Activated naive CD4-positive, alpha-beta T cell treated with anti-CD3 and anti-CD28 coated beads, Interleukin-2, amount 50 U/mL, for 72 hours (primary cell): Measurements from ENCODE around the gene ENOX1. TPM values are rescaled to one million over a fixed set of nuclear protein-coding genes. Genes with fewer than 3 reads are reported as not detected.

ENCODE experiments used
- ATAC-seq, 2 donors: fragments of 150-1000 bp; cut with Tn5 transposase; 2 replicates each; pipeline ENCODE4 v1.10.0; 2021; ENCODE audit warnings: mild to moderate bottlenecking in 2 of 2, moderate library complexity in 2 of 2
- DNase-seq, 2 donors: peaks; one replicate each; pipeline ENCODE4 v3.0.0; 2021 to 2022; ENCODE audit warnings: low spot score in 2 of 2
- H3K27ac Mint-ChIP-seq, 2 donors: one replicate each; pipeline ENCODE4 v1.8.0; 2022; ENCODE audit warnings: mild to moderate bottlenecking in 2 of 2, mixed read lengths in 2 of 2
- H3K36me3 Mint-ChIP-seq, 2 donors: one replicate each; pipeline ENCODE4 v1.8.0; 2022; ENCODE audit warnings: mixed read lengths in 2 of 2
- H3K9me3 Mint-ChIP-seq, 2 donors: one replicate each; pipeline ENCODE4 v1.8.0; 2022; ENCODE audit warnings: mixed read lengths in 2 of 2
- total RNA-seq, 2 donors: library from RNA; stranded (reverse); gene quantifications; one replicate each; pipeline ENCODE4 v1.2.3, GENCODE V29; 2022

ENOX1 gene
- total RNA-seq, 2 donors from 2014 or later, result 1.8 TPM; not detected in 1

DNA sequence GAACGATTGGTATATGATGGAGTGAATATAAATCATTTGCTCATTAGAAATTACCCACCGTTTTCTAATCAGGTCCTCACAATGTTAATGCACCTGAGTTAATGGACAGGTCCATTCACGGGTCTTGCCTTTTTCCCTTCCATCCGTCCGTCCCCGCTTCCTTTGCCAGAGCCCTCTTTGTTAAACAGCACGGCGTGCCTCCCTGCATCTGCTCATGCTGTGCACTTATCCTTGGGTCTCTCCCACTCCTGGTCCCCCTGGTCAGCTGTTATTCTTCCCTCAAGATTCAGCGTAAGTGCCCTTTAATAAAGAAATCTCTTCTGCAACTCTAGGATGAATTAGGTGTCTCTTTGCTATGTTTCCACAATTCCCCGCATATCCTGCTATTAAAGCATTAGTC lies 438.9 kb downstream of the ENOX1 start:
- DNase-seq (no peak), ATAC-seq (no peak)
- Mint-ChIP-seq H3K9me3 (no peaks in the 10 kb centered on the region), H3K27ac (no peak overlapping the region), H3K36me3 (no peaks in the 10 kb centered on the region)

DNA sequence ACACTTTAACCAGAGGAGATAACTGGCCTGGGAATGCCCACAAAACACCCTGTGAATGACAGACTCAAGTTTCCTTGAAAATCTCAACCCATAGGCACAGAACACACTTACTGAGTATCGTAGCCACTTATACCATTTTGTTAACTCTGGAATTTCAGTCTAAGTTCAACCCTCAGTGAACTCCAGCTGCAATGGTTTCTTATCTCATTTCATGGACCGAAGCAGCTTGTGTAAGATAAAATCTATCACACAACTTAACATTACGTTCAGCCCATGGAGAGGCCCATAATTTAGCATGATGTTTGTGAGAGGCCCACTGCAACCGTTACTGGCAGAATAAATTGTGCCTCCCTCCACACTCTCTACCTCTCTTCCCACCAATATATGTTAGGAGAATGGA lies 440.3 kb downstream of the ENOX1 start:
- Mint-ChIP-seq H3K27ac (no peak overlapping the region), H3K36me3 (no peaks in the 10 kb centered on the region), H3K9me3 (no peaks in the 10 kb centered on the region)
- ATAC-seq (no peak), DNase-seq (no peak)

DNA sequence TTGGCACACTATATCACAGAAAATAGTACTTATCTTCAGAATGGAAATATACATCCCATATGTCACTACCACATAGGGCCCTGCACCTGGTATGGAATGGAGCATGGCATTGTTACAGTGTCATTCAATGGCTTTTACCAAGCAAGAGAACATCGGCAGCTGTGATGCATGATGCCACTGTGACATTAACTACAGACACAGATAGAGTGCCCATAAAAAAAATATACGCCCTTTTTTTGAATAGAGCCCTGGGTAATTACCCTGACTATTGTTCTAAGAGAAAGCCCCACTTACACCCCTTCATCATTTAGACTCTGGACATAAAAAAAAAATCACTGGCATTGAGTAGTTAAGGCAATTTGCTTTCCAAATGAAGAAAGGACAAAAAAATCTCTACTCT lies 443.1 kb downstream of the ENOX1 start:
- DNase-seq (no peak), ATAC-seq (no peak)
- Mint-ChIP-seq H3K27ac (no peak overlapping the region), H3K36me3 (no peaks in the 10 kb centered on the region), H3K9me3 (no peaks in the 10 kb centered on the region)

DNA sequence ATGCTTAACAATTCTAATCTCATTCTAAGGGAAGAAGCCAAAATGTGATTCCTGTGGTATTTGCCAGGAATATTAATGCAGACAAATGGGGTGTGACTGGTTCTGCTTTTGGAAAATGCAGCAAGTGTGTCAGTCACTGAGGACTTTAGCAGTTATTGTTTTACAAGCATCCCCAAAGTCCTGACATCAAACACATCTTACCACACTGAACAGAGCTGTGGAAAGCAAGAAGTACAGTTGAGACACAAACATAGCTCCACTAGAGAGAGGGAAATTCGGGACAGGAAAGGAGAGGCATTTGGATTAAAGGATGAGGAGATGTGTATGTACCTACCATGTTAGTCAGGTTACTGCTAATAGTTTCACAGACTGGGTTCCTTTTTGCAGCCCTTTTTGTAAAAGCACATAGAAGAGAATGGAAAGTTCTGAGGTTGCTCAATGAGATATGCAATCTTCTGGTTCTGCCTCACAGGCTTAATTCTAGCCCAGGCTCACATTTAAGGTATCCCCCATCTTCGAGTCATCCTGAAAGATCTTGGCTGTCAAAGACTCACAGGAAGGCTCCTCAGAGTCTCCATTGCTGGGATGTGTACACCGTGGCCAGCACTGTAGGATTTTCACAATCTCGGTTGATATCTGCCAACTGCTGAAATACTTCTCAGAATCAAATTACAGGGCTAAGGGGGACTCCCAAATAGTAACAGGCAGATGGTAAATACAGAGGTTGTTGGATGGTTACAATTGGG lies 446.8 kb downstream of the ENOX1 start:
- Mint-ChIP-seq H3K27ac (no peak overlapping the region), H3K36me3 (no peaks in the 10 kb centered on the region), H3K9me3 (no peaks in the 10 kb centered on the region)
- DNase-seq, result no peak
- ATAC-seq, result no peak

DNA sequence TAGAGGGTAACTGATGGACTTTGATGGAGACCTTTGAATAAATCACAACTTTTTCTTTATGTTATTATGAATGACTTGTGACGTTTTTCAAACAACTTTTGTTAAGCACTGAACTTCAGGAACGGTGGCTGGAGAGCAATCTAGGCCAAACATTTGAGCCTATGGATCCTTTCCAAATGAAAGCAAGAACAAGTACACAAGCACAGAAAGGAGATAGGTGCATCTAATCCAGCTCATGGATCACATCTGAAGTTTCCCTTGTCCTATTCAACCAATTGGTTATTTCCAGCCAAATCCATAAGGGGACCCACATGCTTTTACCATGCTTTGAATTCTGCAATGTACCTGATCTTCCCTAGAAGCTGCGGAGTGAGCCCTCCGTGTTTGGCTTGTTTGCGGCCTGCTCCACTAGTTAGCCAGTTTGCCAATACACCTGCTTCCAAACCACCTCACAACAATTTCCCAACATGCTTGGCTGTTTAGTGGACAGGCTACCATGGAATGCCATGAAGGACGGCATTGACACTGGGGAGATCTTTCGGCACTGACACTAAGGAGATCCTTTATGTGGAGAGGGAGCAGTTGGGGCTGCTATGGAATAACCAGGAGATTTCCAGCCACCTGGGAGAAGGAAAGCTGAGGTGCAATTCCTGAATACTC lies 447.5 kb downstream of the ENOX1 start:
- no peaks in the 10 kb centered on the region for H3K36me3 Mint-ChIP-seq
- ATAC-seq, result no peak
- H3K27ac Mint-ChIP-seq, result no peak overlapping the region
- no peaks in the 10 kb centered on the region for H3K9me3 Mint-ChIP-seq
- no peak for DNase-seq

DNA sequence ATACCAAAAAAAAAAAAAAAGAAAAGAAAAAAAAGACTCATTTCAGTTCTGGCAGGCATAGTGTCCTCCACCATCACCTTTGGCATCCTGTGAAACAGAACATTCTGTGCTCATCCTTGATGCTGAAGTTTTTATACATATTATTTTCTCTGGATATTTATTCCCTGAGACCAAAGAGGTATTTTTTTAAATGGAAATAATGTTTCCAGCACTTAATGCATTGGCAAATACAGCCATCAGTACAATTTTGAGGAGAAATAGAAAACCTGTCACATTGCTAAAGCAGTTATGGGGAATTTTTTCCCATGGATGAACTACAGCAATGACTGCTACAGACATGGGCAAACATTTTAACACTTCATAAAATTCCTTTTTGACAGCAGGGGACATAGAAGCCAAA lies 451.0 kb downstream of the ENOX1 start:
- DNase-seq (no peak), ATAC-seq (no peak)
- no peak overlapping the region for H3K27ac Mint-ChIP-seq
- H3K36me3 Mint-ChIP-seq, result no peaks in the 10 kb centered on the region
- no peaks in the 10 kb centered on the region for H3K9me3 Mint-ChIP-seq

DNA sequence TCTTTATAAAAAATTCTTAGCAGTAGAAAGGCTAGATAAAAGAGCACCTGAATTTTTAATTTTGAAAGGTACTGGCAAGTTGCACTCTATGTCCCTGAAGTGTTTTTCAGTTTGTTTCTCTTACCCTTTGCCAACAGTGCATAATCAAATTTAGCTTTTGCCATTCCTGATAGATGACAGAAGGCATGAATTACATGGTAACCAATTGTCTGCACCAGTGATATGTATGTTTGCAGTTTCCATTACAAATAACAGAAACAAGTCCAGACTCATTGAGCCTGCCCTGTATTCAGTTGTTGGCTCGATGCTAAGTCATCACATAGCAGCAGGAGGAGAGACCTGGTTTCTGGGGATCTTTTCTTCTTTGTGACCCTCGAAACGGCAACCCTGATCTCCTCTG lies 453.6 kb downstream of the ENOX1 start:
- Mint-ChIP-seq H3K27ac (no peak overlapping the region), H3K9me3 (no peaks in the 10 kb centered on the region), H3K36me3 (no peaks in the 10 kb centered on the region)
- ATAC-seq (no peak), DNase-seq (no peak)

DNA sequence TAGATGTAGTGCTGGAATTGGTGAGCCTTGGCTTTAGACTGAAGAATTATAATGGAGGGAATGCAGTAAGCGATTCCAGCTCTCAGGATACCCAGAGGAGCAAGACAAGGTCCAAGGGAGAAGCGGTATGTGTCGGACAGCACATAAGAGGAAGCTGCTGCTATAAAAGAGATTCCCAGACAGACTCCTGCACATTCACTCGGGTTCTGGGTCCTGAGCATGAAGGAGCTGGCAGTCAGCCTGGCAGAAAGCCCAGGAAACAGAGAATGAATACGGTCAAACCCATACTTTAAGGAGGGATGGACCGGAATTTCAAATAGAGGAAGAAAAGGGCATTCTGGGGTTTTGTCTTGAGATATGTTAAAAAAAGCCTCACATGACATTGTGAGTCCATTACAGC lies 455.1 kb downstream of the ENOX1 start:
- Mint-ChIP-seq H3K36me3 (no peaks in the 10 kb centered on the region), H3K9me3 (no peaks in the 10 kb centered on the region), H3K27ac (no peak overlapping the region)
- no peak for ATAC-seq
- no peak for DNase-seq

DNA sequence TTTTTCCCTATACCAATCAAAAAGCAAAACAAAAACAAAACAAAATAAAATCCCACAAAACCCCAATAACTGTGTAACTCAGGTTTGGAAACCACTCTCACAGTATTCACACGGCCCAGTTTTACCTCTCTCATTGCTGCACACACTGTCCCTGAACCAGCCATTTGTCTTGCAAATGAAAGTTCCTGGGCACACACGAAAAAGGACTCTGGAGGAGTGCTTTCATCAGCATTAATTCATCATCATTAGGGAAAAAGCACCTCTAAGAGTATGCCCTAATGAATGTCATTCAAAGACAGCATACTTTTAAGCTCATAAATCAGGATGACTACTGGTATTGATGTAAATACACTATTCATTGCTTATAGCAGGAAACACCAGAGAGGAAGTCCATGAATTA lies 457.1 kb downstream of the ENOX1 start:
- ATAC-seq (no peak), DNase-seq (no peak)
- no peak overlapping the region for H3K27ac Mint-ChIP-seq
- no peaks in the 10 kb centered on the region for H3K9me3 Mint-ChIP-seq
- H3K36me3 Mint-ChIP-seq, result no peaks in the 10 kb centered on the region

DNA sequence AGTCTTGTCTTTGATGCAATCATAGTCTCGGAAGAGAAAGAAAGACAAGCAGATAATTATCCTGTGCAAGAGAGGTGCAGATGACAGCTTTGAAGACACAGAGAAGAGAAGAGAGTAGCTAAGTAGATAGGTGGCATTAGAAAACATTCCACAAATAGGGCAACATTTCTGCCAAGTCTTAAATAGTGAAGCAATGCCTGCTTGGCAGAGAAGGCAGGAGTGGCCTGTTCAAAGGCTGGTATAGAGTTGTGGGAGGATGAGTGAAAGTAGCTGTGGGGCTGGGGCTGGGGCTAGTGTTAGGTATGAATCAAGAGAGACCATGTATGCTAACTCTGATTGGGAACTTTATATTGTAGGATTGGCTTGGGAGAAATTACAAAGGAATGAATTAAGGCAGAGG lies 457.9 kb downstream of the ENOX1 start:
- Mint-ChIP-seq H3K27ac (no peak overlapping the region), H3K9me3 (no peaks in the 10 kb centered on the region), H3K36me3 (no peaks in the 10 kb centered on the region)
- DNase-seq, result no peak
- no peak for ATAC-seq

DNA sequence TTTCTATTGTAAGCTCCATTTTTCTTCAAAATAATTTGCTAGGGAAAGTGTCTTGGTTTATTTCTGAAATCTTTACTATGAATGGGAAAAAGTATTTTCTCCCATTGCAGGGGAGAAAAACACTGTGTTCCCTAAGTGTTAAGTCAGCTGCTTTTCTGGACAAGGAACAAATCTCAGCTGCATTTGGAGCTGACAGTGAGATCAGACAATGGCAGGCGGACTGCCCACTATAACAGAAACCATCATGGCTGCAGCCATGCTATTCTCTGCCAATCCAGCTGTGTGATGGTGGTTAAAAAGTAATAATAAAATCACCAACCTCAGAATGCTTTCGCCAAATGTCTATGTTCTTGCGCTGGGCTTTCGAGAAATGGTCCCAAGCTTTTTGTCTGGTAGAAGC lies 460.7 kb downstream of the ENOX1 start:
- no peak for ATAC-seq
- Mint-ChIP-seq H3K27ac (no peak overlapping the region), H3K36me3 (no peaks in the 10 kb centered on the region), H3K9me3 (no peaks in the 10 kb centered on the region)
- DNase-seq, result no peak

DNA sequence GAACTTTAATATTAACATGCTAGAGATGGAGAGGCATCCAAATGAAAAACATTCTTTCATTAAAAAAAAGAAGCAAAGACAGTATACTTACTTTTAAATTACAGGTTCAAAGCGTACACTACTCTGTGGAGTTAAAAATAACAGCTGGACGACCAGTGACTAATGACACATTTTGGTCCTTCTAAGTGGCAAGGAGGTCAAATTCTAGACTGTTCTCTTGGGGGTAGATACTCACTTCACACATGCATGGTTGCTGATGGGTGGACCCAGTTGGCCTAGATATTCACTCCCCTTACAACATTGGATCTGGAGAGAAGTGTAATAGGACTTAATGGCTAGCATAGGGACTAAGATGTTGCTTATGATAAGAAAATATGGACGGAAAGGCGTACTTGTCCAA lies 461.1 kb downstream of the ENOX1 start:
- ATAC-seq (no peak), DNase-seq (no peak)
- H3K27ac Mint-ChIP-seq, result no peak overlapping the region
- H3K36me3 Mint-ChIP-seq, result no peaks in the 10 kb centered on the region
- H3K9me3 Mint-ChIP-seq, result no peaks in the 10 kb centered on the region

DNA sequence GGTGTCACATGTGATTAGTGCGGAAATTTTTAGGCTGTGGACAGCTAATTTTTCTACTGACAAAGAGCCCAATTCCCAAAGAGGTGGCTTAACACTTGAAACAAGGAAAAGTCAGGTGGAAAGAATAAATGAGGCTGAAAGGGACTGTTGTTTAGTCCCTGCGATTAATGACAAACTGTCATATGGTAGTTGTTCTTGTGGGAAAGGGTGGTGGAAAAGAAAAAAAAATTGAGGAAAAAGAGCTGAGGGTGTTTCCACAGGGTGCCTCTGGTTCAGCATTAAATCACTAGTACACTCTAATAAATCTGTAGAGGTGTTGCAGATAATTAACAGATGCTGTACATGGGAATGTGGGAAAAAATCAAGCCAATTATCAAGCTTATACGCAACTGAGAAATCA lies 462.6 kb downstream of the ENOX1 start:
- no peak overlapping the region for H3K27ac Mint-ChIP-seq
- no peak for ATAC-seq
- no peak for DNase-seq
- H3K9me3 Mint-ChIP-seq, result no peaks in the 10 kb centered on the region
- H3K36me3 Mint-ChIP-seq, result no peaks in the 10 kb centered on the region

DNA sequence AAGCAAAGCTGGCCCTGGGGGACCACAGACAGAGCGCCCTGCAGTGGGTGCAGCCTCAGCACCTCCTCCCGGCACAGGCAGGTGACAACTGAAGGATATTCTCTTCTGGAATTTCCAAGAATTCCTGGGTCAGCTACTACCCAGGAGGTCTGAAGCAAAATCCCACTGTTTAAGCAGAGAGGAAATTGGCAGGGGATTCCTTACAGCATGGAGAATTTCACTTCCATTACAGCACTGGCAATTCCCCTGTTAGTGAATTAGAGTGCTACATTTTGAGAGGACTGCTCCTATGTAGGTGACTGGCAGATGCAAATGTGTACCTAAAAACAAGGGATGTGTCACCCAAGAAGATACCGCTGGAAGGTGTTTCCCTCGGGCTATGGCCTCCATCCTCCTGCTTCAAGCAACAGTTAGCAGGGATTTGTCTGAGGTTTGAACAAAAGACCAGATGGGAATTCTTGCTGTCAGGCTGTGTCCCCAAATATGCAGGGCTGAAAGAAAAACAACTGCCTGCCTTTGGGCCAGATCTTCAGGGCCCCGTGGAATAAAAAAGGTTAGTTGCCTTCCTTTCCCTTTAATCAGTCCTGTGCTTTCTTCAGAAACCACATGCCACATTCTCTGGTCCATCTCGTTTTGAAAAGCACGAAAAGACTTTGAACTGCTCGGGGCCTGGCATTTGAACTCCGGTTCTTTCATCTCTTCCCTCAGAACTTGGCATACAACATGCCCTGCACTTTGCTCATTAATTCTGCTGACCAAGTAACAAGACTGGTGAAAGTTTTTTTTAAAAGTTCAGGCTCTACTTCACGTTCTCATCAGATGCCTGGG lies 466.9 kb downstream of the ENOX1 start:
- no peaks in the 10 kb centered on the region for H3K9me3 Mint-ChIP-seq
- no peak for ATAC-seq
- H3K36me3 Mint-ChIP-seq, result no peaks in the 10 kb centered on the region

DNA sequence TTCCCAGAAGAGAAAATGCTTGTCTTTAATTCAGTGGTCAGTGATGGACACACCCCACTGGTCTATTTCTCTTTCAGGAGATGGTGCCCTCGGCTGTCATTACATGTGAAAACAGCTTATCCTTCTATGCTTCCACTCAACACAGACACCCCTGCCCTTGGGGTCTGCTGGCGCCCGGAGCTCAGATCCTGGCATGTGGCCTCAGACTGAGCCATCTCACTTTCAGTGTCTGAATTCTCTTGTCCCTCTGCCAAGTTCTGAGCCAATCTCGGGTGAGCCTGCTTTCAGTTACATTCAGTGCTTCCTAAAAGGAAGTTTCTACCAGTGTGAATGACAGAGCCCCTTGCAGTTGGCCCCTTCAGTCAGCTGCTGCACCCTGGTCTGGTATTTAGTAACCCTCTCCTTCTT lies 469.8 kb downstream of the ENOX1 start:
- Mint-ChIP-seq H3K36me3 (no peaks in the 10 kb centered on the region), H3K9me3 (no peaks in the 10 kb centered on the region), H3K27ac (no peak overlapping the region)
- ATAC-seq (no peak), DNase-seq (no peak)

More for the DNA sequence above, 466.9 kb downstream of the ENOX1 start:
- H3K27ac Mint-ChIP-seq, result no peak overlapping the region
- no peak for DNase-seq

DNA sequence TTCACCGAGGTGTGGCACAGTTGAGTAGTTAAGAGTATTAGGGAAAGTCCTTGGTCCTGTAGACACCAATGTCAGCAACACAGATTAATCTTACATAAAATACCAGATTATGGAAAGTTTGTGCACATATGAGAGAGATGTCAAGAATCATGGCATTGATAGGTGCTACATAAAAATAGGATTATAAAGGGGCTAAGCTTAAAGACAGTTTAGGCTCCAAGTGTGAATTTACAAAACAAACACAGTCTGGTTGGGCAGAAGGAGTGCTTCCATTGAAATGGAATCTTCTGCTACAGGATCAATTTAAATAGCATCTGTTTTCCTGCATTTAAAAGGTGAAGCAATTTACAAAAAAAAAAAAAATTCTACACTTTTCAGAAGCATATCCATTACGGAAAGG lies 470.5 kb downstream of the ENOX1 start:
- DNase-seq, result no peak
- ATAC-seq, result no peak
- Mint-ChIP-seq H3K27ac (no peak overlapping the region), H3K9me3 (no peaks in the 10 kb centered on the region), H3K36me3 (no peaks in the 10 kb centered on the region)

DNA sequence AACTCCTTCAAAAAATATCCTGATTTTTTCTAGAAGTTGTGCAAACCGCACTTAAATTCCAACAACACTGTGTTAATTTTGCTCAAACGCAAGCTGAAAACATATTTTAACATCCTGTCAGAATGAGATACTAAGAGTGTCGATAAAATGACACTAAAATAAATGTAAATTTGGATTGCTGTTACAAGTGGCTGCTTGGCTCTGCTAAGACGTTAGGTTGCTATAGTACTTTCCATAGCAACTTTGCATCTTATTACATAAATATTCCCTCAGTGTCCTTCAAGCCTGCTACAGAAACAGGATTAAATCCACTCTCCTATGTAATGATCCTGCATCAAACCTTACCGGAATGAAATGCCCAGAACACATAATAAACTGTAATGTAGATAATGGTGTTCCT lies 471.2 kb downstream of the ENOX1 start:
- Mint-ChIP-seq H3K27ac (no peak overlapping the region), H3K9me3 (no peaks in the 10 kb centered on the region), H3K36me3 (no peaks in the 10 kb centered on the region)
- ATAC-seq, result no peak
- no peak for DNase-seq
